ENCODE data around the gene HS3ST4. TPM values are rescaled to one million over a fixed set of nuclear protein-coding genes. Genes with fewer than 3 reads are reported as not detected.
A peak's percentile ranks its signal among the peaks of the same experiment; 100 is the strongest.

Gene HS3ST4
- total RNA-seq, 1 donor, result not detected

GRCh38 chr16:25707553-25707952, 15.8 kb downstream of the HS3ST4 start:
- TF ChIP-seq, protein P1, sequence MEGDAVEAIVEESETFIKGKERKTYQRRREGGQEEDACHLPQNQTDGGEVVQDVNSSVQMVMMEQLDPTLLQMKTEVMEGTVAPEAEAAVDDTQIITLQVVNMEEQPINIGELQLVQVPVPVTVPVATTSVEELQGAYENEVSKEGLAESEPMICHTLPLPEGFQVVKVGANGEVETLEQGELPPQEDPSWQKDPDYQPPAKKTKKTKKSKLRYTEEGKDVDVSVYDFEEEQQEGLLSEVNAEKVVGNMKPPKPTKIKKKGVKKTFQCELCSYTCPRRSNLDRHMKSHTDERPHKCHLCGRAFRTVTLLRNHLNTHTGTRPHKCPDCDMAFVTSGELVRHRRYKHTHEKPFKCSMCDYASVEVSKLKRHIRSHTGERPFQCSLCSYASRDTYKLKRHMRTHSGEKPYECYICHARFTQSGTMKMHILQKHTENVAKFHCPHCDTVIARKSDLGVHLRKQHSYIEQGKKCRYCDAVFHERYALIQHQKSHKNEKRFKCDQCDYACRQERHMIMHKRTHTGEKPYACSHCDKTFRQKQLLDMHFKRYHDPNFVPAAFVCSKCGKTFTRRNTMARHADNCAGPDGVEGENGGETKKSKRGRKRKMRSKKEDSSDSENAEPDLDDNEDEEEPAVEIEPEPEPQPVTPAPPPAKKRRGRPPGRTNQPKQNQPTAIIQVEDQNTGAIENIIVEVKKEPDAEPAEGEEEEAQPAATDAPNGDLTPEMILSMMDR (IDR thresholded peaks at IDR 0.05; ENCODE audit: insufficient read depth, low read depth, low read length), result no peak
- no peak for DNase-seq (ENCODE audit: low read depth)
- no peak overlapping the region for H3K4me3 ChIP-seq (ENCODE audit: low read depth, low read length)

GRCh38 chr16:25707982-25708583, 16.3 kb downstream of the HS3ST4 start:
- no peak for DNase-seq (ENCODE audit: low read depth)
- TF ChIP-seq, protein P1 (IDR thresholded peaks at IDR 0.05; ENCODE audit: insufficient read depth, low read depth, low read length), result peak; percentile 21
- H3K4me3 ChIP-seq (ENCODE audit: low read depth, low read length), result no peak overlapping the region

GRCh38 chr16:25709213-25709612, 17.5 kb downstream of the HS3ST4 start:
- no peak for DNase-seq (ENCODE audit: low read depth)
- TF ChIP-seq, protein P1 (IDR thresholded peaks at IDR 0.05; ENCODE audit: insufficient read depth, low read depth, low read length), result no peak
- H3K4me3 ChIP-seq (ENCODE audit: low read depth, low read length), result no peak overlapping the region

- H3K4me3 ChIP-seq (ENCODE audit: low read depth, low read length), result no peak overlapping the region
- TF ChIP-seq, protein P1 (IDR thresholded peaks at IDR 0.05; ENCODE audit: insufficient read depth, low read depth, low read length), result no peak
- no peak for DNase-seq (ENCODE audit: low read depth)
Observed at GRCh38 chr16:25713785-25714570, 22.2 kb downstream of the HS3ST4 start.

DNA sequence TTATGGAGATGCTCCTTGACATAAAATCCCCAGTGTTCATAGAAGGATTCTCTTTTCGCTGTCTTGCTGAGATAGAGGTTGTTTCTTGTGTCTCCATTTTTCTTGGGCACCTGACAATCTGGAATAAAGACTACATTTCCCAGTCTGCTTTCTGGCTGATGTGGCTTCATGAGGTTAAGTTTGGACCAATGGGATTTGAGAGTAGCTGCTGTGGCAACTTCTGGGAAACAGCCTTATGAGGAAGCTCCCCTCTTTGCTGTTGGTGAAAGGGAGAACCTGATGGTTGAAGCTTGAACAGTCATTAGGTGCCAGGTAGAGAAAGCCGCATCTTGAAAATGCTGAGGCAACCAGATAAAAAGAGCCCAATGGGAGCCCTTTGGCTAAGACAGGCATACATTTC, 24.4 kb downstream of the HS3ST4 start:
- DNase-seq (ENCODE audit: low read depth), result no peak
- TF ChIP-seq, protein P1 (IDR thresholded peaks at IDR 0.05; ENCODE audit: insufficient read depth, low read depth, low read length), result no peak
- no peak overlapping the region for H3K4me3 ChIP-seq (ENCODE audit: low read depth, low read length)

DNA sequence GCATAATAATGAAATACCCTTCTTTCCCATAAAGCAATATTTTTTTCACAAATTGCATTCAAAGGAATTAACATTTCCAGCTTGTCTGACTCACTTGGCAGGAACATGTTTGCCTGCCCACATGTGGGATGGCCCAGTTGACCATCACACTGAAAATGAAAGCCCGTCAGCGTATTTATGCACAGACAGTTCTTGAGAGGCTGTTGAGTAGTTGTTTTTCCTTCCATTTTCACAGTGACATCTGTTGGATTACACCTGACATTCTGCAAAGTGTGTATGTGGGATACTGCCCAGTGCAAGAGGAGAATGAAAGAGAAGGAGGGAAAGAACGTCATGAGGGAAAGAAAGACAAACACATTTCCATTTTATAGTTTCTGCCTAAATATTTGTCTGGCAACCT, 29.7 kb downstream of the HS3ST4 start:
- TF ChIP-seq, protein P1 (IDR thresholded peaks at IDR 0.05; ENCODE audit: insufficient read depth, low read depth, low read length), result no peak
- DNase-seq (ENCODE audit: low read depth), result no peak
- H3K4me3 ChIP-seq (ENCODE audit: low read depth, low read length), result no peak overlapping the region

All from fibroblast of villous mesenchyme (primary cell).